DMS114 treated with DMSO at 0.1 percent for 48 hours (cell line): ENCODE data around the gene TRMT2A.

Source experiments
- DNase-seq: peaks from one replicate; lab custom pipeline; 2025; ENCODE audit not compliant: unreplicated experiment; lab: John Stamatoyannopoulos, UW

Gene TRMT2A

GRCh38 chr22:20149257-20150250, 32.5 kb upstream of the TRMT2A start:
- no peak for DNase-seq

GRCh38 chr22:20148414-20148813, 31.4 kb upstream of the TRMT2A start:
- DNase-seq = no peak

- no peak for DNase-seq
Observed at GRCh38 chr22:20147237-20147988, 30.4 kb upstream of the TRMT2A start.

- no peak for DNase-seq
Observed at GRCh38 chr22:20146777-20147176, 29.8 kb upstream of the TRMT2A start.

GRCh38 chr22:20145832-20146223, 28.8 kb upstream of the TRMT2A start:
- no peak for DNase-seq

- no peak for DNase-seq
Observed at GRCh38 chr22:20145206-20145831, 28.3 kb upstream of the TRMT2A start.

GRCh38 chr22:20143883-20144665, 27.0 kb upstream of the TRMT2A start:
- DNase-seq = no peak

- DNase-seq = no peak
Observed at GRCh38 chr22:20142711-20143621, 25.9 kb upstream of the TRMT2A start.

GRCh38 chr22:20141186-20142077, 24.4 kb upstream of the TRMT2A start:
- DNase-seq = no peak

- DNase-seq = no peak
Observed at GRCh38 chr22:20140521-20140964, 23.5 kb upstream of the TRMT2A start.

GRCh38 chr22:20140107-20140445, 23.1 kb upstream of the TRMT2A start:
- DNase-seq = no peak

- DNase-seq = no peak
Observed at GRCh38 chr22:20139391-20140106, 22.5 kb upstream of the TRMT2A start.

GRCh38 chr22:20138868-20139267, 21.8 kb upstream of the TRMT2A start:
- DNase-seq = no peak

GRCh38 chr22:20138417-20138738, 21.4 kb upstream of the TRMT2A start:
- DNase-seq = no peak

GRCh38 chr22:20137671-20138416, 20.8 kb upstream of the TRMT2A start:
- no peak for DNase-seq

- DNase-seq = no peak
Observed at GRCh38 chr22:20137113-20137512, 20.1 kb upstream of the TRMT2A start.

GRCh38 chr22:20136603-20136873, 19.5 kb upstream of the TRMT2A start:
- no peak for DNase-seq
